HEK293T (cell line): ENCODE results near the gene SAXO1.

Experiments used
- ARNT ChIP-seq: fragments of 450-650 bp; IDR thresholded peaks from 2 replicates; pipeline ENCODE4 v1.6.1; 2017; ENCODE audit warnings: mild to moderate bottlenecking
- FOXA1 ChIP-seq: fragments of 450-650 bp; IDR thresholded peaks from 2 replicates; pipeline ENCODE4 v1.6.1; 2016; ENCODE audit warnings: mild to moderate bottlenecking
- FOXK2 ChIP-seq: fragments of 450-650 bp; IDR thresholded peaks from 2 replicates; pipeline ENCODE4 v1.6.1; 2016; ENCODE audit warnings: mild to moderate bottlenecking
- SP1 ChIP-seq: fragments of 450-650 bp; IDR thresholded peaks from 2 replicates; pipeline ENCODE4 v1.6.1; 2017
- SUZ12 ChIP-seq: fragments of 450-650 bp; IDR thresholded peaks from 2 replicates; pipeline ENCODE4 v1.6.1; 2016; ENCODE audit warnings: mild to moderate bottlenecking
- TARDBP ChIP-seq: fragments of 450-650 bp; IDR thresholded peaks from 2 replicates; pipeline ENCODE4 v1.6.1; 2016
- ZNF384 ChIP-seq: fragments of 450-650 bp; IDR thresholded peaks from 2 replicates; pipeline ENCODE4 v1.6.1; 2016

GRCh38 chr9:18989865-18990264, 43.1 kb downstream of the SAXO1 start:
- TF ChIP-seq SP1 (no peak), ARNT (no peak), ZNF384 (no peak), FOXK2 (no peak), FOXA1 (no peak), TARDBP (no peak), SUZ12 (no peak)
